ENCODE measurements around the gene NECTIN4. TPM values are rescaled to one million over a fixed set of nuclear protein-coding genes. Genes with fewer than 3 reads are reported as not detected.

The NECTIN4 gene
- total and polyA plus RNA-seq, 2 of the 13 experiments (the other 11 are each of a cell fraction or from before 2014, with no cell fraction given), result 5.9 to 12.4 TPM

DNA sequence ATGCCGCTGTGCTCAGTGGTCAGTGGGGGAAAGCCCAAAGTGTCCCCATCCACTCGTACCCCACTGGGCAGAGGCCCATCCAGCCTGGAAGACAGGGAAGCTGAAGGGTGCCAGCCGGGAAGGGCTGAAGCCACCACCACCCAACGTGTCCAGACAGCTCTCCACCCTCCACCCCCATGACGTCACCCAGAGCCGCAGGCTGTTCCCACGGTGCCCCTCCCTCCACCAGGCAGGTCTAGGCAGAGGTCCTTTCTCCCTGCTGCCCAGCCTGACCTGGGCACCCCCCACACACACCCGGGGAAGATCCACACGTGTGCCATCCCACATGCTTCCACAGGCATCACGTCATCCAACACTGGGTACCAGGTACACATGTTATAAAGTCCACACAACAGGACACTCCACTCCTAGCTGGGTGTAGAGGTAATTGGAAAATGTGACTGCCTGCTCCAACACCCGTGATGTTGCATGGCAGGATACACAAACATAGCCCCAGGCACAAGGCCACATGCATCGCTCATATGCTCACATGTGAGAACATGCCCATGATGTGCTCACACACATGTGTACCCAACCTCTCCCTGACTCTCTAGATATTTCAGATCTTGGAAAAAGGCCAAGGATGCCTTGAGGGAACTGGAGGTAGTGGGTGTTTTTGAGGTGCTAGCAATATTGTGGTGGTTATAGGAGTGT is 14.5 kb downstream of the NECTIN4 start:
- WGBS (ENCODE audit: low lambda C conversion rate), result 14% methylated on average over 5 of the region's 12 CpGs
- no TSS peak for BruUV-seq (replicated peaks)
- Histone ChIP-seq H3K27ac (ENCODE audit: extremely low read length, insufficient read depth, low read length) (peak overlapping the region; percentile 27), H3K9me3 (ENCODE audit: low read length) (no peaks in the 10 kb centered on the region), H3K36me3 (replicated peaks in 1 of 2; ENCODE audit: control insufficient read depth in 1 of 2, insufficient read depth in 2 of 2, low read length in 2 of 2) (no peaks in the 10 kb centered on the region), H3K79me2 (ENCODE audit: insufficient read depth, low read length) (no peaks in the 10 kb centered on the region), H2AFZ (ENCODE audit: low read length) (peak overlapping the region; percentile 8), H3K9ac (ENCODE audit: insufficient read depth, low read depth, low read length) (peak overlapping the region; percentile 70), H3K4me3 (replicated peaks in 1 of 3; ENCODE audit: insufficient read depth in 1 of 3, low read depth in 2 of 3, low read length in 3 of 3) (peak overlapping the region; percentile 62 to 75 (median 64)), H4K20me1 (ENCODE audit: insufficient read depth, low read length) (no peaks in the 10 kb centered on the region), H3K4me1 (ENCODE audit: insufficient read depth, low read length) (peaks cover 41% of the 10 kb centered on the region), H3K27me3 (ENCODE audit: control insufficient read depth in 1 of 2, insufficient read depth in 2 of 2, low read length in 2 of 2) (no peaks in the 10 kb centered on the region), H3K4me2 (ENCODE audit: low read depth, low read length) (peak overlapping the region; percentile 96)
- ChIA-PET POLR2A (interaction anchor here (0.5 to 3.8 kb wide), 4 partner anchors 22 to 54 kb away, joined by 3 to 21 read pairs (median 7); partner anchors contain the start of genes F11R, NIT1, PFDN2 and USF1), CTCF (ENCODE audit: low intra/inter-chr PET ratio, low total read pairs) (interaction anchor here (4.5 kb wide), 1 partner anchor 22 kb away, joined by 50 read pairs; the partner anchor contains the start of gene KLHDC9)
- DNase-seq (ENCODE audit: low spot score) (peak; percentile 41), FAIRE-seq (no peak), ATAC-seq (peak; percentile 28)
- in situ Hi-C loops (cut with HindIII; ENCODE audit: extremely low pct_ligation_motif_present, low pct_unique_long_range_greater_than_20kb), result no loop called here
- intact Hi-C loops (cut with micrococcal nuclease; ENCODE audit: unreplicated experiment), result no loop called here
- TF ChIP-seq ZNF720 (CRISPR knock-in tag; IDR thresholded peaks at IDR 0.05) (no peak), ZNF619 (CRISPR knock-in tag; IDR thresholded peaks at IDR 0.05) (no peak), SMAD3 (CRISPR knock-in tag; IDR thresholded peaks at IDR 0.05) (no peak), FLYWCH1 (CRISPR knock-in tag; IDR thresholded peaks at IDR 0.05) (no peak), KDM5B (CRISPR knock-in tag; IDR thresholded peaks at IDR 0.05; ENCODE audit: borderline replicate concordance) (peak; percentile 26; the same call in 1 of the 2 replicates), ZSCAN20 (CRISPR knock-in tag; IDR thresholded peaks at IDR 0.05; ENCODE audit: borderline replicate concordance) (no peak), ZNF121 (CRISPR knock-in tag; IDR thresholded peaks at IDR 0.05) (no peak), ISX (CRISPR knock-in tag; conservative IDR thresholded peaks at IDR 0.05) (no peak), ATF7 (IDR thresholded peaks at IDR 0.05) (peak; percentile 98), ATF7 (CRISPR knock-in tag; IDR thresholded peaks at IDR 0.05) (peak; percentile 95), ZNF350 (CRISPR knock-in tag; IDR thresholded peaks at IDR 0.05; ENCODE audit: borderline replicate concordance, low read depth) (no peak), ZNF331 (CRISPR knock-in tag; IDR thresholded peaks at IDR 0.05) (no peak), POLR2AphosphoS5 (IDR thresholded peaks at IDR 0.05; ENCODE audit: low read depth, low read length) (no peak), U2AF2 (IDR thresholded peaks at IDR 0.05; ENCODE audit: low read depth, low read length) (no peak), ZNF33A (CRISPR knock-in tag; IDR thresholded peaks at IDR 0.05; ENCODE audit: borderline replicate concordance) (no peak), RXRB (CRISPR knock-in tag; IDR thresholded peaks at IDR 0.05; ENCODE audit: borderline replicate concordance) (no peak), ZNF274 (CRISPR knock-in tag; IDR thresholded peaks at IDR 0.05) (0 out of 2 replicates have a peak, but pooled peaks have one; percentile 39)
- TF ChIP-seq, protein P1, sequence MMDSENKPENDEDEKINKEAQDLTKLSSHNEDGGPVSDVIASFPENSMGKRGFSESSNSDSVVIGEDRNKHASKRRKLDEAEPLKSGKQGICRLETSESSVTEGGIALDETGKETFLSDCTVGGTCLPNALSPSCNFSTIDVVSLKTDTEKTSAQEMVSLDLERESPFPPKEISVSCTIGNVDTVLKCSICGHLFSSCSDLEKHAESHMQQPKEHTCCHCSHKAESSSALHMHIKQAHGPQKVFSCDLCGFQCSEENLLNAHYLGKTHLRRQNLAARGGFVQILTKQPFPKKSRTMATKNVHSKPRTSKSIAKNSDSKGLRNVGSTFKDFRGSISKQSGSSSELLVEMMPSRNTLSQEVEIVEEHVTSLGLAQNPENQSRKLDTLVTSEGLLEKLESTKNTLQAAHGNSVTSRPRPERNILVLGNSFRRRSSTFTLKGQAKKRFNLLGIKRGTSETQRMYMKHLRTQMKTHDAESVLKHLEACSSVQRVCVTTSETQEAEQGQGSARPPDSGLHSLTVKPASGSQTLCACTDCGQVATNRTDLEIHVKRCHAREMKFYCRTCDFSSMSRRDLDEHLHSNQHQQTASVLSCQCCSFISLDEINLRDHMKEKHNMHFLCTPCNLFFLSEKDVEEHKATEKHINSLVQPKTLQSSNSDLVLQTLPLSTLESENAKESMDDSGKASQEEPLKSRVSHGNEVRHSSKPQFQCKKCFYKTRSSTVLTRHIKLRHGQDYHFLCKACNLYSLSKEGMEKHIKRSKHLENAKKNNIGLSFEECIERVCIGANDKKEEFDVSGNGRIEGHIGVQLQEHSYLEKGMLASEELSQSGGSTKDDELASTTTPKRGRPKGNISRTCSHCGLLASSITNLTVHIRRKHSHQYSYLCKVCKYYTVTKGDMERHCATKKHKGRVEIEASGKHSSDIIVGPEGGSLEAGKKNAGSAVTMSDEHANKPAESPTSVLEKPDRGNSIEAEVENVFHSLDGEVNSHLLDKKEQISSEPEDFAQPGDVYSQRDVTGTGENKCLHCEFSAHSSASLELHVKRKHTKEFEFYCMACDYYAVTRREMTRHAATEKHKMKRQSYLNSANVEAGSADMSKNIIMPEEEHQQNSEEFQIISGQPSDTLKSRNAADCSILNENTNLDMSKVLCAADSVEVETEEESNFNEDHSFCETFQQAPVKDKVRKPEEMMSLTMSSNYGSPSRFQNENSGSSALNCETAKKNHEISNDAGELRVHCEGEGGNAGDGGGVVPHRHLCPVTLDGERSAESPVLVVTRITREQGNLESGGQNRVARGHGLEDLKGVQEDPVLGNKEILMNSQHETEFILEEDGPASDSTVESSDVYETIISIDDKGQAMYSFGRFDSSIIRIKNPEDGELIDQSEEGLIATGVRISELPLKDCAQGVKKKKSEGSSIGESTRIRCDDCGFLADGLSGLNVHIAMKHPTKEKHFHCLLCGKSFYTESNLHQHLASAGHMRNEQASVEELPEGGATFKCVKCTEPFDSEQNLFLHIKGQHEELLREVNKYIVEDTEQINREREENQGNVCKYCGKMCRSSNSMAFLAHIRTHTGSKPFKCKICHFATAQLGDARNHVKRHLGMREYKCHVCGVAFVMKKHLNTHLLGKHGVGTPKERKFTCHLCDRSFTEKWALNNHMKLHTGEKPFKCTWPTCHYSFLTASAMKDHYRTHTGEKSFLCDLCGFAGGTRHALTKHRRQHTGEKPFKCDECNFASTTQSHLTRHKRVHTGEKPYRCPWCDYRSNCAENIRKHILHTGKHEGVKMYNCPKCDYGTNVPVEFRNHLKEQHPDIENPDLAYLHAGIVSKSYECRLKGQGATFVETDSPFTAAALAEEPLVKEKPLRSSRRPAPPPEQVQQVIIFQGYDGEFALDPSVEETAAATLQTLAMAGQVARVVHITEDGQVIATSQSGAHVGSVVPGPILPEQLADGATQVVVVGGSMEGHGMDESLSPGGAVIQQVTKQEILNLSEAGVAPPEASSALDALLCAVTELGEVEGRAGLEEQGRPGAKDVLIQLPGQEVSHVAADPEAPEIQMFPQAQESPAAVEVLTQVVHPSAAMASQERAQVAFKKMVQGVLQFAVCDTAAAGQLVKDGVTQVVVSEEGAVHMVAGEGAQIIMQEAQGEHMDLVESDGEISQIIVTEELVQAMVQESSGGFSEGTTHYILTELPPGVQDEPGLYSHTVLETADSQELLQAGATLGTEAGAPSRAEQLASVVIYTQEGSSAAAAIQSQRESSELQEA (CRISPR knock-in tag; IDR thresholded peaks at IDR 0.05; ENCODE audit: not compliant biosample characterization), result no peak

Data from HepG2 (cell line).